Heart left ventricle (tissue), 16 donors: ENCODE results near the gene MAFF. TPM values are rescaled to one million over a fixed set of nuclear protein-coding genes. Genes with fewer than 3 reads are reported as not detected.

Experiments used
- ATAC-seq, 4 donors: fragments of 200-7000 bp; cut with Tn5 transposase; one replicate each; pipeline ENCODE4 v1.9.1; 2020 to 2022; ENCODE audit warnings: moderate library complexity in 4 of 4, mild to moderate bottlenecking in 3 of 4, moderate number of reproducible peaks in 1 of 4
- DNase-seq, 5 donors: peaks; one replicate each; pipeline ENCODE4 v3.0.0-alpha.2; 2020
- H3K27ac ChIP-seq, 12 donors: fragments of 200-600 bp; sonication (generic) in 4 of 12; one replicate each; pipeline versions ENCODE4 v1.5.0 to v1.8.0; 2016 to 2022; ENCODE audit warnings: mild to moderate bottlenecking in 2 of 12
- H3K27me3 ChIP-seq, 9 donors: fragments of 200-600 bp; sonication (generic) in 2 of 9; one replicate each; pipeline versions ENCODE4 v1.5.1 to v1.8.0; 2016 to 2022; ENCODE audit warnings: mild to moderate bottlenecking in 3 of 9
- H3K36me3 ChIP-seq, 9 donors: fragments of 200-600 bp; sonication (generic) in 2 of 9; one replicate each; pipeline versions ENCODE4 v1.5.0 to v1.8.0; 2018 to 2022; ENCODE audit warnings: mild to moderate bottlenecking in 2 of 9
- H3K4me1 ChIP-seq, 12 donors: fragments of 200-600 bp; sonication (generic) in 4 of 12; one replicate each; pipeline versions ENCODE4 v1.5.0 to v1.8.0; 2016 to 2022; ENCODE audit warnings: mild to moderate bottlenecking in 3 of 12
- H3K4me3 ChIP-seq, 12 donors: fragments of 200-600 bp; sonication (generic) in 4 of 12; one replicate each; pipeline versions ENCODE4 v1.5.0 to v1.8.0; 2017 to 2022; ENCODE audit warnings: mild to moderate bottlenecking in 9 of 12, moderate library complexity in 4 of 12
- H3K9me3 ChIP-seq, 12 donors: fragments of 200-600 bp; sonication (generic) in 4 of 12; one replicate each; pipeline versions ENCODE4 v1.5.0 to v1.8.0; 2016 to 2022; ENCODE audit warnings: mild to moderate bottlenecking in 1 of 12
- POLR2A ChIP-seq, 2 donors: fragments of 450-650 bp; IDR thresholded peaks; one replicate each; pipeline ENCODE4 v1.6.1; 2017; ENCODE audit warnings: antibody characterized with exemption in 2 of 2, mild to moderate bottlenecking in 2 of 2, moderate library complexity in 2 of 2
- WGBS, 4 donors: extraction: QIAGEN DNeasy Blood & Tissue Kit in 2 of 4; methylation state at CpG; one replicate each; pipeline versions ENCODE4 v1.1.5 to v1.1.7; 2013 to 2018; 5-methylcytosine and 5-hydroxymethylcytosine counted together
- intact Hi-C, 10 donors: fragments of 100-400 bp; cut with DNase I; formaldehyde crosslinking; loops; one replicate each; pipeline versions ENCODE4 v1.11.1 to v1.14.2; 2022
- polyA plus RNA-seq, 2 donors: library from polyadenylated mRNA; stranded (reverse); fragments of 200-250 nt; gene quantifications; one replicate each; pipeline ENCODE4 v1.2.3, GENCODE V29; 2013
- total RNA-seq, 9 donors: library from RNA; depleted of rRNA in 2 of 9; stranded (reverse); fragments of >200 nt in 2 of 9; fragmentation: NEBNext Ultra II Directional in 3 of 9; extraction: Animal tissue kit (Norgen Biotek cat#: 25700) in 3 of 9; gene quantifications; one replicate each; pipeline versions ENCODE4 v1.1.0 to v1.2.4, GENCODE V29; 2016 to 2023
- TF ChIP-seq, protein P1 (sequence below), 12 donors: fragments of 200-600 bp; sonication (generic) in 4 of 12; IDR thresholded peaks; one replicate each; pipeline versions ENCODE4 v1.5.0 to v1.8.0; 2018 to 2022; ENCODE audit warnings: antibody characterized with exemption in 12 of 12, mild to moderate bottlenecking in 5 of 12
- donor health status: ischemic (EF 13 %, LVEDD 7.1; RV severe dilation, severe dysfunction).
- donor health status: healthy with polysubstance abuse.
- donor health status: DM: no; HTN: yes; CAD: no.
- donor health status: DM: no; HTN: no; CAD: no.
- donor health status: ischemic (EF 25% LVEDD 6.9; RV normal size, moderate dysfunction).
- donor health status: ischemic (EF 25% LVEDD 5.7; RV mildly dilated, moderate dysfunction).
- donor health status: healthy.
- donor health status: DM: yes; HTN: yes; CAD: no.
- donor health status: ischemic (EF 35%, LVEDD 5.7; RV mildly dilated, moderate dysfunction).
- donor health status: nonischemic (EF 11% LVEDD 7.7; RV severe dilation, severe dysfunction).
- donor health status: DM: yes; HTN: yes; CAD: no.
- donor health status: PGD.
- donor health status: ischemic (EF 29% LVEDD 5.4; RV normal size, mild dysfunction).
- donor health status: nonischemic (EF 23%, LVEDD 6.1; RV moderate dilation, normal function).

MAFF gene
- total and polyA plus RNA-seq, 11 donors: 1.9 to 36.0 (median 4.7) TPM

DNA sequence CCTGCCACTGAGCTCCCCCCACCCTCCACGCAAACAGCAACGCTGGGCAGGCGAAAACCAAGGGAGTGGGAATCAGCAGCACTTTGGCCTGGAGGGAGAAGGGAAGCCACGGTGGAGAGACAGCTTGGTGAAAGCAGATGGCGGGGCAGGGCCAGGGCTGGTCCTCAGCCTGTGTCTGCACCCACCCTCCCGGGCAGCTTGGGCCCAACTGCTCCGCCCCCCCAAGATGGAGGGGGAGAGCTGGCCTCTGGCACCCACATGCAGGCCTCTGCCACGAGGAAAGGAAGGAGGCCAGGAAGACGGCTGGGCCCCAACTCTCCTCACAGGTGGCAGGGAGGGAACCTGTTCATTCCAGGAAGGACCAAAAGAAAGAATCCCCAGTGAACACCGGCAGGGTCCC, 17.8 kb downstream of the MAFF start:
- no peaks in the 10 kb centered on the region for H3K9me3 ChIP-seq
- DNase-seq (no peak), ATAC-seq (peak in 1 of 4 donors; percentile 2)
- peaks cover 0 to 38% (median 28%) of the 10 kb centered on the region in 9 donors for H3K36me3 ChIP-seq
- H3K4me3 ChIP-seq: no peak overlapping the region
- intact Hi-C loops: no loop called here
- peaks cover 4 to 44% (median 28%) of the 10 kb centered on the region in 12 donors for H3K4me1 ChIP-seq
- H3K27me3 ChIP-seq: no peaks in the 10 kb centered on the region
- WGBS, 4 donors: 64 to 76% (median 73%) methylated on average over 10 of the region's 10 CpGs
- no peak for TF ChIP-seq POLR2A (IDR thresholded peaks at IDR 0.05)
- TF ChIP-seq, protein P1, sequence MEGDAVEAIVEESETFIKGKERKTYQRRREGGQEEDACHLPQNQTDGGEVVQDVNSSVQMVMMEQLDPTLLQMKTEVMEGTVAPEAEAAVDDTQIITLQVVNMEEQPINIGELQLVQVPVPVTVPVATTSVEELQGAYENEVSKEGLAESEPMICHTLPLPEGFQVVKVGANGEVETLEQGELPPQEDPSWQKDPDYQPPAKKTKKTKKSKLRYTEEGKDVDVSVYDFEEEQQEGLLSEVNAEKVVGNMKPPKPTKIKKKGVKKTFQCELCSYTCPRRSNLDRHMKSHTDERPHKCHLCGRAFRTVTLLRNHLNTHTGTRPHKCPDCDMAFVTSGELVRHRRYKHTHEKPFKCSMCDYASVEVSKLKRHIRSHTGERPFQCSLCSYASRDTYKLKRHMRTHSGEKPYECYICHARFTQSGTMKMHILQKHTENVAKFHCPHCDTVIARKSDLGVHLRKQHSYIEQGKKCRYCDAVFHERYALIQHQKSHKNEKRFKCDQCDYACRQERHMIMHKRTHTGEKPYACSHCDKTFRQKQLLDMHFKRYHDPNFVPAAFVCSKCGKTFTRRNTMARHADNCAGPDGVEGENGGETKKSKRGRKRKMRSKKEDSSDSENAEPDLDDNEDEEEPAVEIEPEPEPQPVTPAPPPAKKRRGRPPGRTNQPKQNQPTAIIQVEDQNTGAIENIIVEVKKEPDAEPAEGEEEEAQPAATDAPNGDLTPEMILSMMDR (IDR thresholded peaks at IDR 0.05): no peak
- H3K27ac ChIP-seq: peak overlapping the region in 11 of 12 donors; percentile 26 to 96 (median 87)

DNA sequence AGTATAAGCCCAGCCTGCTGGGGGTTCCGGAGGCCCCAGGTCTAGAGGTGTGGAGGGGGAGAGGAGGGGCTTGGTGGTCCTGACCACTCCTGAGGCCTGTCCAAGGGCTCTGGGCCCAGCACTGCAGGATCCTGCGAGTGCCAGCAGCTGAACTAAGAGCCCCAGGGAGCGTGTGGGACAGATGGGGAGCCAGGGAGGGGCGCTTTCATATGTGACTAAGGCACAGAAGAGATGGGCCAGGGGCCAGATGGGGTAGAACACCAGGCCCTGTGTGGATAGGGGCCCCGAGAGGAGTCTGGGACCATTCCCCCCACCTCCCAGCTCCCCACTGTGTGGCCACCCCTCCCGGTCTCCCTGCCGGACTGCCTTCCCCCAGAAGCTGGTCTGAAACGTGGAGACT, 18.4 kb downstream of the MAFF start:
- no peak overlapping the region for H3K4me3 ChIP-seq
- H3K4me1 ChIP-seq: peaks cover 4 to 42% (median 28%) of the 10 kb centered on the region in 12 donors
- peaks cover 0 to 43% (median 33%) of the 10 kb centered on the region in 9 donors for H3K36me3 ChIP-seq
- H3K9me3 ChIP-seq: no peaks in the 10 kb centered on the region
- intact Hi-C loops: no loop called here
- ATAC-seq (peak in 1 of 4 donors; percentile 1), DNase-seq (no peak)
- 80 to 85% (median 83%) methylated on average over 7 to 8 of the region's 8 CpGs for WGBS, 4 donors
- TF ChIP-seq POLR2A (IDR thresholded peaks at IDR 0.05): no peak
- no peaks in the 10 kb centered on the region for H3K27me3 ChIP-seq
- peak overlapping the region in 10 of 12 donors; percentile 37 to 96 (median 88) for H3K27ac ChIP-seq

DNA sequence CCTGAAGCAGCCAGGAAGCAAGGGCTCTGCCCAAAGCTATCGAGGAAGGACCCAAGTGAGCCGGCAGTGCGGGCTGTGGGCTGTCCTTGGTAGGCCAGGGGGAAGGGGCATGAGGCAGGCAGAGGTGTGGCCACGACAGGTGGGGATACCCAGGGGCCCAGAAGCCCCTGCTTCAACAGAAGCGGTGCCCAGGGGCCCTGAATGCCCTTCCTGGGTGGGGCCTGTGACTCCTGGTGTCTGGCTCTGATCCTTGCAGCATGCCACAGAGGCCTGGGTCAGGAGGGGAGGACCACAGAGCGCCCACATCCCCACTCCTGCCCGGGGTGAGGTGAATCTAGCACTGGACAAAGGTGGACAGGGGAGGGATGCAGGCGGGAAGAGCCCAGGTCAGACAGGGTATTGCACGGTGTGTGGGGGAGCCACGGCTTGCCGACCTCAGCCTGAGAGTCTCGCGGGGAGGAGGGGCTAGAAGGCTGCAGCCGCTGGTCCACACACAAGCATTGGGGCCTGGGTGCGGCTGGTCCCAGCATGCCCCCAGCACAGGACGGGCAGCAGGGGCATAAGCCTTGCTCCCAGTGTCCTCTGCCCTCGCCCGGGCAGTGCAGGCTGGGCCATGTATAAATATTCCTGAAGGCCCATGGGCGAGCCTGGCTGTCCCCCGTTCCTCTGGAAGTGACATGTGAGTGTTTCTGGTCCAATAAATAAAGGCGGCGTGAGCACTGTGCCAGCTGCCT, 19.0 kb downstream of the MAFF start:
- H3K4me3 ChIP-seq: no peak overlapping the region
- intact Hi-C loops: no loop called here
- H3K9me3 ChIP-seq: no peaks in the 10 kb centered on the region
- H3K36me3 ChIP-seq: peaks cover 0 to 49% (median 40%) of the 10 kb centered on the region in 9 donors
- DNase-seq (no peak), ATAC-seq (no peak)
- TF ChIP-seq, protein P1 (IDR thresholded peaks at IDR 0.05): no peak
- TF ChIP-seq POLR2A (IDR thresholded peaks at IDR 0.05): no peak
- H3K27me3 ChIP-seq: no peaks in the 10 kb centered on the region
- H3K4me1 ChIP-seq: peaks cover 4 to 42% (median 28%) of the 10 kb centered on the region in 12 donors
- 81 to 91% (median 89%) methylated on average over 20 to 22 of the region's 22 CpGs for WGBS, 4 donors
- H3K27ac ChIP-seq: peak overlapping the region in 8 of 12 donors; percentile 81 to 96 (median 89)

DNA sequence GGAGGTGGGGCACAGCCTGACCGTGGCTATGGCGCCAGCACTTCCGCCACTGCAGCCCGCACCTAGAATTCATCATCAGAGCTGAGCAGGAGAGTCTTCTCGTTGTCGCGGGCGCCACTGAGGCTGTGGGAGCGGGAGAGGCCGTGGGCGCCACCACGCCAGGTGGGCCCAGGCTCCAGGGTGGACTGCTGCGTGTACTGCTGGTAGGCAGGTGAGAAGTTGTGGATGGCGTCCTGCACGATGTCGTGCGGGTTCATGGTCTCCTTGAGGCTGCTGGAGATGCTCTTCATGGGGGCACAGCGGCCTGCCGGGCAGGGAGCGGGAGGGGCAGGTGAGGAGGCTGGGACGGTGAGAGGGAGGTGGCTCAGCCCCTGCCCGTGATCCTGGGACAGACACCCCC, 19.6 kb downstream of the MAFF start:
- H3K4me1 ChIP-seq: peaks cover 4 to 42% (median 28%) of the 10 kb centered on the region in 12 donors
- no peaks in the 10 kb centered on the region for H3K27me3 ChIP-seq
- no peak overlapping the region for H3K4me3 ChIP-seq
- WGBS, 4 donors: 92 to 97% (median 94%) methylated on average over 21 to 22 of the region's 22 CpGs
- no peak for ATAC-seq
- no peak for DNase-seq
- no peak overlapping the region for H3K27ac ChIP-seq
- peaks cover 0 to 55% (median 46%) of the 10 kb centered on the region in 9 donors for H3K36me3 ChIP-seq
- intact Hi-C loops: no loop called here
- H3K9me3 ChIP-seq: no peaks in the 10 kb centered on the region
- TF ChIP-seq, protein P1 (IDR thresholded peaks at IDR 0.05): no peak
- no peak for TF ChIP-seq POLR2A (IDR thresholded peaks at IDR 0.05)
